Ovary (tissue), 9 donors: ENCODE data around the gene FGFBP1. TPM values are rescaled to one million over a fixed set of nuclear protein-coding genes. Genes with fewer than 3 reads are reported as not detected.

Experiments used
- DNase-seq, 5 donors: peaks; one replicate each; pipeline ENCODE4 v3.0.0-alpha.2; 2019 to 2020
- H3K27ac ChIP-seq, 2 donors: fragments of 200-600 bp; one replicate each; pipeline versions ENCODE4 v1.5.1 to v1.8.0; 2019 to 2022
- H3K27me3 ChIP-seq: fragments of 200-600 bp; one replicate; pipeline ENCODE4 v1.8.0; 2022
- H3K36me3 ChIP-seq: fragments of 200-600 bp; sonication (generic); one replicate; pipeline ENCODE4 v1.5.1; 2019
- H3K4me1 ChIP-seq: one replicate; pipeline ENCODE4 v1.8.1; 2013; ENCODE audit warnings: mild to moderate bottlenecking, moderate library complexity; ENCODE audit not compliant: insufficient read depth
- H3K4me3 ChIP-seq: fragments of 200-600 bp; sonication (generic); one replicate; pipeline ENCODE4 v1.5.1; 2017
- H3K9me3 ChIP-seq, 2 donors: fragments of 200-600 bp in 1 of 2; sonication (generic) in 1 of 2; one replicate each; pipeline versions ENCODE4 v1.5.1 to v1.8.1; 2013 to 2019; ENCODE audit warnings: mild to moderate bottlenecking in 1 of 2, moderate library complexity in 1 of 2
- CTCF ChIP-seq, 3 donors: fragments of 450-650 bp in 2 of 3; fragments of 200-600 bp in 1 of 3; IDR thresholded peaks; one replicate each; pipeline versions ENCODE4 v1.5.1 to v1.8.0; 2016 to 2022; ENCODE audit warnings: antibody characterized with exemption in 3 of 3, mild to moderate bottlenecking in 1 of 3
- EP300 ChIP-seq: sonication (generic); formaldehyde crosslinking; IDR thresholded peaks from one replicate; pipeline ENCODE4 v1.6.1; 2017; ENCODE audit warnings: antibody characterized with exemption
- POLR2A ChIP-seq: fragments of 450-650 bp; IDR thresholded peaks from one replicate; pipeline ENCODE4 v1.6.1; 2017; ENCODE audit warnings: antibody characterized with exemption, mild to moderate bottlenecking, moderate library complexity
- WGBS, 3 donors: extraction: QIAGEN DNeasy Blood & Tissue Kit in 1 of 3; methylation state at CpG; one replicate each; pipeline versions ENCODE4 v1.1.5 to v1.1.7; 2013 to 2017; 5-methylcytosine and 5-hydroxymethylcytosine counted together
- intact Hi-C, 4 donors: fragments of 100-400 bp; cut with DNase I; formaldehyde crosslinking; loops; one replicate each; pipeline versions ENCODE4 v1.11.0 to v1.15.1; 2022 to 2023
- polyA plus RNA-seq, 2 donors: library from polyadenylated mRNA; stranded (reverse); fragments of 200-250 nt in 1 of 2; fragments of 350-450 nt in 1 of 2; fragmentation: Illumina TruSeq in 1 of 2; extraction: RNeasy Lipid Tissue Mini Kit (QIAGEN cat#74804) in 1 of 2; gene quantifications; one replicate each; pipeline ENCODE4 v1.2.3, GENCODE V29; 2013 to 2014
- total RNA-seq, 7 donors: library from RNA; depleted of rRNA in 2 of 7; stranded (reverse); fragments of >200 nt in 2 of 7; fragmentation: NEBNext Ultra II Directional in 3 of 7; extraction: Animal tissue kit (Norgen Biotek cat#: 25700) in 3 of 7; gene quantifications; one replicate each; pipeline versions ENCODE4 v1.1.0 to v1.2.4, GENCODE V29; 2016 to 2023
- donor health status: DM: no; HTN: no; CAD: no; lungs with moderate emphysema.
- donor health status: DM: no; HTN: no; CAD: no.
- donor health status: Bipolar disorder and iron deficiency.
- donor health status: DM: yes; HTN: yes; CAD: no.
- donor health status: DM: no; HTN: no; CAD: no.
- donor health status: DM: yes; HTN: yes; CAD: no.

The FGFBP1 gene
- total and polyA plus RNA-seq, 9 donors: 0.36 to 1.4 TPM; not detected in 7

GRCh38 chr4:15897577-15897976 lies 41.0 kb downstream of the FGFBP1 start:
- no peaks in the 10 kb centered on the region for H3K4me1 ChIP-seq
- H3K27ac ChIP-seq: no peak overlapping the region
- H3K27me3 ChIP-seq: no peaks in the 10 kb centered on the region
- H3K9me3 ChIP-seq: no peaks in the 10 kb centered on the region
- H3K36me3 ChIP-seq: no peaks in the 10 kb centered on the region
- 87 to 97% (median 93%) methylated on average over 2 of the region's 2 CpGs for WGBS, 3 donors
- no peak for DNase-seq
- no peak for TF ChIP-seq CTCF (IDR thresholded peaks at IDR 0.05)
- TF ChIP-seq POLR2A: no peak
- TF ChIP-seq EP300: no peak
- no peak overlapping the region for H3K4me3 ChIP-seq
- intact Hi-C loops: no loop called here

DNA sequence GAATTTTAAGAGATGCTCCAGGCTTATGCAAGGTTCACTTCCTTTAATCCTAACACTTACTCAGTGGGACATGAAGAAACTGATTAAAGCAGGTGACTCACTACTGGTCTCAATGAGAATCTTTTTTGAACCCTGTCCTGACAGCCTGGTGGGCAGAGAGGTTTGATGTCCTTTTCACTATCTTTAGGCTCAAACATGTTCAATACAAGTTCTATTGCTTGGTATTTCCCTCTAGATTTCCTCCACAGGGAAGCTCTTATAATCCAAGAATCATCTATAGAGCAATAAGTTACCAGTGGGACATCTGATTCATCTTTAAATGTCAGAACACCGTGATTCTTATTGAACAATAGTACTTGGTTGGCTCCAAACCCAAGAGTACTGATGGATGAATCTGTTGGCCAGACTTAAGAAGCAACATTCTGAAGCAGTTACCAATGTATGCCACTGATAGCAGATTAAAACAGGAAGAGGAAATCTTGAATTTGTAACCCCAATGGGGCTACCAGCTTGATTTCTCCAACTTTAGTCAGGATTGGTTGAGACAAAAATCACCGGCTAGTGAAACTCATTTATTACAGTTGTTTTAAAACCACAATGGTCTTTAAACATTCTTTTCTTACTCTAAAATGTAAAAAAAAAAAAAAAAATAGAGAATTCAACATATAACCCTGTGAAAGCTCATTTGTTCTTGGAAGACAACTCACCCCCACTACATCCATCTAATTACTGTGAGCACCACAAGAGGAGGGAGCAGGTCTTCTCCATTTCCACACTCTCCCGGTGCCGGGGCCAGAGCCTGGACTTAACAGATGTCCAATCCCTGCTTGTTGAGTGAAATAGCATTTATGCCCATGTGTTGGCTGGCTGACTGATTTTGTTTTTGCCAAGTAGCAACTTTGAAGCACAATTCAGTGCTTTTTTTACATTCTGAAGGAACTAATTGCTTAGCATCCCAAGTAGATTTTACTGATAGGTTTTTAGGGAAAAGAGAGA lies 43.3 kb downstream of the FGFBP1 start:
- H3K4me1 ChIP-seq: no peaks in the 10 kb centered on the region
- intact Hi-C loops: no loop called here
- WGBS, 3 donors: 64 to 80% (median 67%) methylated on average over 4 of the region's 4 CpGs

DNA sequence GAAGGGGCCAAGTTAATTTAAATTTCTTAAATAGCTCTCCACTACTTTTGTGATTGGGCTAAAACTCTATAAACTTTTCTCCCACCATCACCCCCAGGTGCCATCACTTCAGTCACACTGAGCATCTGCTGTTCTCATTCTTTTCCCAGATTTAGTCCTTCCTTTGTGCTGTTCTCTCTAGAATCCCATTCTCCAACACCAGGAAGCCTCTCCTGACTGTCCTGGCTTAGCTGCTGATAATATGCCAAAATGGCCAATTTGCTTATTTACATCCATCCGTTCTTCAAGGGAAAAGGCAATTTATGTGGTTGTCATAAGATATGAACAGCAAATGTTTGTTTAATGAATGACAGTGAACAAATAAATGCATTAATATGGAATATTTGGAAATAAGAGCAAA lies 44.1 kb downstream of the FGFBP1 start:
- no peak for DNase-seq
- Histone ChIP-seq H3K27me3 (no peaks in the 10 kb centered on the region), H3K4me3 (no peak overlapping the region), H3K27ac (no peak overlapping the region), H3K36me3 (no peaks in the 10 kb centered on the region), H3K4me1 (no peaks in the 10 kb centered on the region), H3K9me3 (no peaks in the 10 kb centered on the region)
- no peak for TF ChIP-seq CTCF (IDR thresholded peaks at IDR 0.05)
- TF ChIP-seq POLR2A: no peak
- no peak for TF ChIP-seq EP300
- intact Hi-C loops: no loop called here
- WGBS, 3 donors: 76 to 83% (median 78%) methylated on average over 1 of the region's 1 CpG

More for the DNA sequence above, 43.3 kb downstream of the FGFBP1 start:
- DNase-seq: no peak
- H3K9me3 ChIP-seq: no peaks in the 10 kb centered on the region
- H3K27ac ChIP-seq: no peak overlapping the region
- no peaks in the 10 kb centered on the region for H3K27me3 ChIP-seq
- TF ChIP-seq POLR2A: no peak
- H3K4me3 ChIP-seq: no peak overlapping the region
- H3K36me3 ChIP-seq: no peaks in the 10 kb centered on the region

DNA sequence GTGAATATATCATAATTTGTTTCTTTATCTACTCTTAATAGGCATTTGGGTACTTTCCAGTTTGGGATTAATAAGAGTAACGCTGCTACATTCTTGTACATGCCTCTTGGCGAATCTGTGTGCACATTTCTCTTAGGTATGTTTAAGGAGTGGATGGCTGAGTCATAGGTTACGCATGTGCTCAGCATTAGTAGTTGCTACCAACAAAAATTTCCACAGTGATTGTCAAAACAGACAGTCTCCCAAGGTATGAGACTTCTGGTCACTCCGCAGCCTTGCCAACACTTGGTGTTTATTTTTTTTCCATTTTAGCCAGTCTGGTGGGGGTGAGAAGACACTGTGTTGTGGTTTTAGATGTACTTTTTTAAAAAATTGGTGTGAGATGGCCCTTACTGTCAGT lies 44.6 kb downstream of the FGFBP1 start:
- WGBS, 3 donors: 65 to 74% (median 73%) methylated on average over 4 of the region's 4 CpGs
- H3K27ac ChIP-seq: no peak overlapping the region
- no peak for DNase-seq

DNA sequence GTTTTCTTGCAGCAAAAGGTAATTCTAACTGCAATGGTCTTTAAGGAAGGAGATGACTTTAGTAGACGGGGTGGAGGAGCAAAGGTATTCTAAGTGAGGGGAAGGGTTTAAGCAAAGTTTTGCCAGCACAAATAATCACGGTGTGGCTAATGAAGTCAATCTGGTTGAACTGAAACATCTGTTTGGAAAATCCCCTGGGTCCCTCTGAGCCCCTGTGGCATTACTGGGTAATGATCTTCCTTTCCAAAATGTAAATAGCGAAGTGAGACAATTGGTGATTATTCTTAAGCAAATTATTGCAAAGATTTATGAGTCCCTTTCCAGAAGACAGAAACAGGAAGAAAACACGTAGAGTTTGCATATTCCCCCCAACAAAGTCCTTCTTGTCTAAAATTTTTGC lies 47.2 kb downstream of the FGFBP1 start:
- Histone ChIP-seq H3K27me3 (no peaks in the 10 kb centered on the region), H3K27ac (no peak overlapping the region), H3K4me3 (no peak overlapping the region), H3K36me3 (no peaks in the 10 kb centered on the region), H3K9me3 (no peaks in the 10 kb centered on the region), H3K4me1 (no peaks in the 10 kb centered on the region)
- WGBS, 3 donors: 33 to 58% (median 44%) methylated on average over 4 of the region's 4 CpGs
- intact Hi-C loops: no loop called here
- TF ChIP-seq EP300 (no peak), POLR2A (no peak), CTCF (IDR thresholded peaks at IDR 0.05) (no peak)
- no peak for DNase-seq

More for the DNA sequence above, 44.6 kb downstream of the FGFBP1 start:
- H3K36me3 ChIP-seq: no peaks in the 10 kb centered on the region
- intact Hi-C loops: no loop called here
- no peaks in the 10 kb centered on the region for H3K4me1 ChIP-seq
- H3K9me3 ChIP-seq: no peaks in the 10 kb centered on the region
- no peaks in the 10 kb centered on the region for H3K27me3 ChIP-seq
- TF ChIP-seq POLR2A: no peak
- no peak overlapping the region for H3K4me3 ChIP-seq
